ENCODE data around the gene CHCHD4.

GRCh38 chr3:14137445-14137844 is 12.8 kb upstream of the CHCHD4 start:
- TF ChIP-seq CTCF (optimal IDR thresholded peaks at IDR 0.05 in 1 of 3, IDR thresholded peaks at IDR 0.05 in 1 of 3, conservative IDR thresholded peaks at IDR 0.05 in 1 of 3; ENCODE audit: extremely low read depth in 1 of 3, insufficient read depth in 2 of 3, low read length in 3 of 3) (no peak), EZH2 (IDR thresholded peaks at IDR 0.05; ENCODE audit: low read length) (no peak)

All from keratinocyte (primary cell).